ENCODE data around the gene PTPRS.

PTPRS gene

GRCh38 chr19:5313307-5313706, 27.3 kb downstream of the PTPRS start:
- no peak for FAIRE-seq
- no peak for DNase-seq (ENCODE audit: insufficient read length, low spot score)

- DNase-seq (ENCODE audit: insufficient read length, low spot score) (no peak), FAIRE-seq (no peak)
Observed at GRCh38 chr19:5312058-5312457, 28.6 kb downstream of the PTPRS start.

- no peak for FAIRE-seq
Observed at GRCh38 chr19:5309438-5310204, 31.0 kb downstream of the PTPRS start.

GRCh38 chr19:5308451-5309437, 31.9 kb downstream of the PTPRS start:
- FAIRE-seq (no peak), DNase-seq (ENCODE audit: insufficient read length, low spot score) (no peak)

More at GRCh38 chr19:5309438-5310204, 31.0 kb downstream of the PTPRS start:
- DNase-seq (ENCODE audit: insufficient read length, low spot score), result no peak

- FAIRE-seq (no peak), DNase-seq (ENCODE audit: insufficient read length, low spot score) (no peak)
Observed at GRCh38 chr19:5307655-5308054, 33.0 kb downstream of the PTPRS start.

- no peak for FAIRE-seq
- DNase-seq (ENCODE audit: insufficient read length, low spot score), result no peak
Observed at GRCh38 chr19:5305163-5305562, 35.4 kb downstream of the PTPRS start.

GRCh38 chr19:5304486-5304885, 36.1 kb downstream of the PTPRS start:
- DNase-seq (ENCODE audit: insufficient read length, low spot score) (no peak), FAIRE-seq (no peak)

GRCh38 chr19:5303208-5303607, 37.4 kb downstream of the PTPRS start:
- DNase-seq (ENCODE audit: insufficient read length, low spot score) (no peak), FAIRE-seq (no peak)

GRCh38 chr19:5302396-5302795, 38.2 kb downstream of the PTPRS start:
- FAIRE-seq (no peak), DNase-seq (ENCODE audit: insufficient read length, low spot score) (no peak)

GRCh38 chr19:5299137-5299536, 41.5 kb downstream of the PTPRS start:
- no peak for FAIRE-seq
- DNase-seq (ENCODE audit: insufficient read length, low spot score), result no peak

GRCh38 chr19:5298471-5298901, 42.1 kb downstream of the PTPRS start:
- DNase-seq (ENCODE audit: insufficient read length, low spot score) (no peak), FAIRE-seq (no peak)

- DNase-seq (ENCODE audit: insufficient read length, low spot score), result no peak
- no peak for FAIRE-seq
Observed at GRCh38 chr19:5297272-5297669, 43.3 kb downstream of the PTPRS start.

GRCh38 chr19:5296457-5297271, 43.9 kb downstream of the PTPRS start:
- no peak for FAIRE-seq
- no peak for DNase-seq (ENCODE audit: insufficient read length, low spot score)

GRCh38 chr19:5296021-5296420, 44.6 kb downstream of the PTPRS start:
- no peak for DNase-seq (ENCODE audit: insufficient read length, low spot score)
- FAIRE-seq, result no peak

- FAIRE-seq, result no peak
- DNase-seq (ENCODE audit: insufficient read length, low spot score), result no peak
Observed at GRCh38 chr19:5294403-5295160, 46.0 kb downstream of the PTPRS start.

GRCh38 chr19:5293612-5294378, 46.8 kb downstream of the PTPRS start:
- DNase-seq (ENCODE audit: insufficient read length, low spot score), result peak; percentile 51
- FAIRE-seq, result no peak

GRCh38 chr19:5292822-5293611, 47.6 kb downstream of the PTPRS start:
- FAIRE-seq (no peak), DNase-seq (ENCODE audit: insufficient read length, low spot score) (peak; percentile 88)

GRCh38 chr19:5292453-5292821, 48.2 kb downstream of the PTPRS start:
- FAIRE-seq (no peak), DNase-seq (ENCODE audit: insufficient read length, low spot score) (no peak)
